ENCODE data around the gene PLA2G6. TPM values are rescaled to one million over a fixed set of nuclear protein-coding genes. Genes with fewer than 3 reads are reported as not detected.

PLA2G6 gene
- total RNA-seq, 1 experiment from 2014 or later: 24.1 TPM

DNA sequence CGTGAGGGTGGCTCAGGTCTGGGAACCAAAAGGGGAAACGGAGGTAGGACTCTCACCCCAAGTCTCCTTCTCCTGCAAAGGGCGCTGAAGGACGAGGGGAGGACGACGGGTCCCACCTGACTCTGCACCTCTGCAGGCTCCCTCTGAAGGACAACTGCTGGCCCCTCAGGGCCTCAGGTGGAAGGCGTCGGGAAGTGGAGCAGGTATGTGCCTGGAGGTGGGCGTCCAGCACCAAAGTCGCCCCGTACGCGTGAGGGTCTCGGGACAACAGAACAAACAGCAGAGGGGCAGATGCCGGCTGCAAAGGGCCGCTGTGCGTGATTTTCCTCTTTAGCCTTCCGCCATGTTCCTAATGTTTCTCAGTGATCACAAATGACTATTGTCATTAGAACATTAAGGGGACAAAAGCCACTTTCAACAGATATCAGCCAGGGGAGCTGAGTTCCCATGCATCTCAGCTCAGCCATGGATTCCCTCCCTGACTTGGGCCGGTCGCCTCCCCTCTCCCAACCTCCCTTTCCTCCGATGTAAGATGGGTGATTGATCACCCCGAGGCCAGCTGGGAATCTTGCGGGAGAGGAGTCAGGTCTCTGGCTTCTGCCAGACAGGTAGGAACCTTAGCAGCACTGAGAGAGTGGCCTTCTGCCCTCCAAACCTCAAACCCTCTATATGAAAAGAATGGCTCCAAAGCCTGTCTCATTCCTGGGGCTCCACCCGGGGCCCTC lies 98.5 kb downstream of the PLA2G6 start:
- Histone ChIP-seq H3K18ac (ENCODE audit: insufficient read length, low read depth, low read length) (no peak overlapping the region), H3K4me1 (ENCODE audit: insufficient read depth, low read length) (no peaks in the 10 kb centered on the region; the same call in 1 of the 2 replicates), H2BK120ac (ENCODE audit: low read depth, low read length, poor library complexity, severe bottlenecking) (no peak overlapping the region), H3K14ac (ENCODE audit: insufficient read depth, low read length) (no peak overlapping the region; the same call in 1 of the 2 replicates), H4K8ac (replicated peaks; ENCODE audit: insufficient read length, low read depth, low read length) (no peak overlapping the region), H4K20me1 (ENCODE audit: control insufficient read depth, insufficient read depth, insufficient read length) (no peaks in the 10 kb centered on the region), H3K4me2 (ENCODE audit: insufficient read depth, insufficient read length, low read length) (no peak overlapping the region), H3K23me2 (ENCODE audit: insufficient read length, low read depth, low read length, poor library complexity, severe bottlenecking) (no peaks in the 10 kb centered on the region), H3K9me3 (ENCODE audit: control insufficient read depth, low read depth, low read length) (no peaks in the 10 kb centered on the region), H2BK5ac (ENCODE audit: insufficient read length, low read length) (no peak overlapping the region), H3K79me2 (ENCODE audit: insufficient read depth, low read length) (no peaks in the 10 kb centered on the region), H2BK20ac (ENCODE audit: low read depth, low read length, poor library complexity, severe bottlenecking) (no peak overlapping the region), H4K5ac (ENCODE audit: insufficient read length, low read depth, low read length) (no peak overlapping the region), H3K27ac (ENCODE audit: insufficient read length, low read depth, low read length) (no peak overlapping the region), H3K27me3 (ENCODE audit: insufficient read depth, low read length) (peaks cover 5% of the 10 kb centered on the region; the same call in 1 of the 2 replicates), H2BK15ac (ENCODE audit: low read depth, low read length) (no peak overlapping the region), H3K79me1 (ENCODE audit: insufficient read depth, low read depth, low read length, poor library complexity, severe bottlenecking) (no peaks in the 10 kb centered on the region), H2BK12ac (ENCODE audit: insufficient read length, low read depth, low read length) (no peak overlapping the region), H4K91ac (ENCODE audit: insufficient read length, low read depth, low read length) (no peak overlapping the region), H2AFZ (ENCODE audit: low read length) (no peak overlapping the region), H3K9ac (ENCODE audit: extremely low read depth, insufficient read length, low read length) (no peak overlapping the region), H3K4ac (ENCODE audit: low read depth, low read length) (no peak overlapping the region), H3K23ac (ENCODE audit: insufficient read length, low read depth, low read length) (no peak overlapping the region), H2AK5ac (ENCODE audit: insufficient read length, low read length) (no peak overlapping the region), H3K56ac (ENCODE audit: insufficient read length, low read depth, low read length) (no peak overlapping the region), H3T11ph (ENCODE audit: low read length) (no peak overlapping the region)
- no CpG with 5 or more reads among the region's 24 CpGs for WGBS (ENCODE audit: extremely low coverage, insufficient read length, low lambda C conversion rate)
- Mint-ChIP-seq H3K27me3 (ENCODE audit: low read depth) (peaks cover 23% of the 10 kb centered on the region), H3K9me3 (no peaks in the 10 kb centered on the region), H3K36me3 (ENCODE audit: insufficient read depth in 1 of 3, low read depth in 3 of 3) (peaks cover 1 to 11% (median 10%) of the 10 kb centered on the region in 3 experiments; a peak in 3 of 7 replicates), H3K4me3 (no peak overlapping the region; a peak in 1 of 5 replicates), H3K27ac (no peak overlapping the region), H3K4me1 (peaks cover 13 to 30% of the 10 kb centered on the region in 2 experiments)
- no peak for DNase-seq
- TF ChIP-seq, protein P1, sequence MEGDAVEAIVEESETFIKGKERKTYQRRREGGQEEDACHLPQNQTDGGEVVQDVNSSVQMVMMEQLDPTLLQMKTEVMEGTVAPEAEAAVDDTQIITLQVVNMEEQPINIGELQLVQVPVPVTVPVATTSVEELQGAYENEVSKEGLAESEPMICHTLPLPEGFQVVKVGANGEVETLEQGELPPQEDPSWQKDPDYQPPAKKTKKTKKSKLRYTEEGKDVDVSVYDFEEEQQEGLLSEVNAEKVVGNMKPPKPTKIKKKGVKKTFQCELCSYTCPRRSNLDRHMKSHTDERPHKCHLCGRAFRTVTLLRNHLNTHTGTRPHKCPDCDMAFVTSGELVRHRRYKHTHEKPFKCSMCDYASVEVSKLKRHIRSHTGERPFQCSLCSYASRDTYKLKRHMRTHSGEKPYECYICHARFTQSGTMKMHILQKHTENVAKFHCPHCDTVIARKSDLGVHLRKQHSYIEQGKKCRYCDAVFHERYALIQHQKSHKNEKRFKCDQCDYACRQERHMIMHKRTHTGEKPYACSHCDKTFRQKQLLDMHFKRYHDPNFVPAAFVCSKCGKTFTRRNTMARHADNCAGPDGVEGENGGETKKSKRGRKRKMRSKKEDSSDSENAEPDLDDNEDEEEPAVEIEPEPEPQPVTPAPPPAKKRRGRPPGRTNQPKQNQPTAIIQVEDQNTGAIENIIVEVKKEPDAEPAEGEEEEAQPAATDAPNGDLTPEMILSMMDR (conservative IDR thresholded peaks at IDR 0.05): no peak

All from H9 (cell line).